RWPE2 (cell line): ENCODE results near the gene WNT9A.

Experiments used
- ATAC-seq: fragments of 200-7000 bp; cut with Tn5 transposase; 3 replicates; pipeline ENCODE4 v1.9.1; 2021; ENCODE audit warnings: low read depth
- DNase-seq: peaks from one replicate; pipeline ENCODE4 v3.0.0-alpha.2; 2020; ENCODE audit warnings: low spot score
- H3K27ac ChIP-seq: fragments of 450-650 bp; 2 replicates; pipeline ENCODE4 v1.5.1; 2017; ENCODE audit warnings: mild to moderate bottlenecking; ENCODE audit not compliant: poor library complexity, severe bottlenecking
- H3K27me3 ChIP-seq: fragments of 250-450 bp; sonication (Bioruptor Pico); 2 replicates; pipeline ENCODE4 v1.5.1; 2021; ENCODE audit warnings: mild to moderate bottlenecking, moderate library complexity; ENCODE audit not compliant: insufficient read depth, poor library complexity, severe bottlenecking
- H3K36me3 ChIP-seq: fragments of 250-450 bp; sonication (Bioruptor Pico); 2 replicates; pipeline ENCODE4 v1.5.1; 2020; ENCODE audit warnings: low read depth, mild to moderate bottlenecking, moderate library complexity
- H3K4me1 ChIP-seq: fragments of 250-450 bp; sonication (Bioruptor Pico); 2 replicates; pipeline ENCODE4 v1.5.1; 2021; ENCODE audit warnings: mild to moderate bottlenecking, moderate library complexity; ENCODE audit not compliant: insufficient read depth, poor library complexity, severe bottlenecking
- H3K4me3 ChIP-seq: fragments of 250-450 bp; sonication (Bioruptor Pico); 2 replicates; pipeline ENCODE4 v1.5.1; 2021; ENCODE audit warnings: mild to moderate bottlenecking, moderate library complexity; ENCODE audit not compliant: severe bottlenecking
- H3K9me3 ChIP-seq: fragments of 250-450 bp; sonication (Bioruptor Pico); 2 replicates; pipeline ENCODE4 v1.5.1; 2021; ENCODE audit warnings: mild to moderate bottlenecking, moderate library complexity; ENCODE audit not compliant: severe bottlenecking
- CTCF ChIP-seq: fragments of 450-650 bp; IDR thresholded peaks from one replicate; pipeline ENCODE4 v1.5.1; 2017; ENCODE audit warnings: mild to moderate bottlenecking, moderate library complexity; ENCODE audit not compliant: poor library complexity, severe bottlenecking

WNT9A gene

DNA sequence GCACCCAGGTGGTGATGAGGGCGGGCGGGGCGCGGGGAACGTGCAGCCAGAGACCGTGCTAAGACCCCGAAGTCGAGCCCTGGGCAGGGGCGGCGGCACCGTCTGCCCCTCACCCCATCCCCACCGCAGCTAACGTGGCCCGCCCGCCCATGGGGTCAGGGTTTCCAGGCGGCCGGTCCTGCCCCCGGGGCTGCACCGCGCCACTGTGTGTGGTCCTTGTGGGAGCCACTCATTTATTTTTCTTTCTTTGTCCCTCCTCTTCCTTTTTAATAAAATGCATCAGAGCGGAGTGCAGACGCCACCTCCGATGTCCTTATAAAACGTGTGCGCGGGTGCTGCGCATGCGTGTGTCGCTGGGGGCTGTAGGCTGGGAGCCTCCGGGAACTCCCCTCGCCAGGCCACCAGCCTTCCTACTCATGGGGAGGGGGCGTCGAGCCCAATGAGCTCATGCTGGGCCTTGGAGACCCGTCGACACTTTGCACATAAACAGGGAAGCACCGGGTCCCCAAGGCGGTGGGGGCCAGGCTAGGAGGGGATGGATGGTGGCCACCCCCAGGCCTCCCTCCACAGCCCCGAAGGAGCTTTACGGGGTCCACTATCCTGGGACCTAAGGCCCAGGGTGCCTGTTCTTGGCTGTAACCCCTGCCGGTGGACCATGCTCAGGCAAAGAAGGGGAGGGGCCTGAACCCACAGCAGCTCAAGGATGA is 59.9 kb downstream of the WNT9A start:
- TF ChIP-seq CTCF, result no peak
- H3K9me3 ChIP-seq, result no peaks in the 10 kb centered on the region
- H3K27ac ChIP-seq, result no peak overlapping the region
- no peak overlapping the region for H3K4me3 ChIP-seq
- no peaks in the 10 kb centered on the region for H3K27me3 ChIP-seq
- DNase-seq (no peak), ATAC-seq (no peak)
- H3K4me1 ChIP-seq, result peaks cover 9% of the 10 kb centered on the region
- no peaks in the 10 kb centered on the region for H3K36me3 ChIP-seq

GRCh38 chr1:227886993-227887696 is 60.6 kb downstream of the WNT9A start:
- peaks cover 9% of the 10 kb centered on the region for H3K4me1 ChIP-seq
- ATAC-seq, result no peak
- no peaks in the 10 kb centered on the region for H3K27me3 ChIP-seq
- no peaks in the 10 kb centered on the region for H3K36me3 ChIP-seq
- H3K9me3 ChIP-seq, result no peaks in the 10 kb centered on the region
- no peak for TF ChIP-seq CTCF
- no peak overlapping the region for H3K27ac ChIP-seq
- no peak overlapping the region for H3K4me3 ChIP-seq
- no peak for DNase-seq

- Histone ChIP-seq H3K4me1 (peaks cover 9% of the 10 kb centered on the region), H3K27ac (peak overlapping the region; percentile 49), H3K9me3 (no peaks in the 10 kb centered on the region), H3K36me3 (no peaks in the 10 kb centered on the region), H3K27me3 (no peaks in the 10 kb centered on the region), H3K4me3 (no peak overlapping the region)
- ATAC-seq (no peak), DNase-seq (peak; percentile 7)
- no peak for TF ChIP-seq CTCF
These were observed 61.2 kb downstream of the WNT9A start for GRCh38 chr1:227886503-227886961.

- peak; percentile 95 for ATAC-seq
- Histone ChIP-seq H3K27me3 (no peaks in the 10 kb centered on the region), H3K27ac (peak overlapping the region; percentile 49), H3K36me3 (no peaks in the 10 kb centered on the region), H3K4me1 (peaks cover 9% of the 10 kb centered on the region), H3K4me3 (no peak overlapping the region), H3K9me3 (no peaks in the 10 kb centered on the region)
- peak; percentile 22 for TF ChIP-seq CTCF
- peak; percentile 73 for DNase-seq
These were observed 61.9 kb downstream of the WNT9A start for GRCh38 chr1:227885648-227886502.
